H9 (cell line): ENCODE results near the gene STXBP6. TPM values are rescaled to one million over a fixed set of nuclear protein-coding genes. Genes with fewer than 3 reads are reported as not detected.

Source experiments
- DNase-seq: peaks from one replicate; pipeline ENCODE4 v3.0.0-alpha.2; 2017
- H2AFZ ChIP-seq: one replicate; pipeline ENCODE4 v1.6.1; 2013; ENCODE audit warnings: mild to moderate bottlenecking, low read length, control low read depth, moderate library complexity
- H2AK5ac ChIP-seq: 2 replicates; pipeline ENCODE4 v1.6.1; 2013; ENCODE audit warnings: low read length, control low read depth, mixed read lengths; ENCODE audit not compliant: insufficient read length
- H2BK120ac ChIP-seq: one replicate; pipeline ENCODE4 v1.6.1; 2013; ENCODE audit warnings: low read depth, mild to moderate bottlenecking, low read length, control low read depth, inconsistent platforms; ENCODE audit not compliant: poor library complexity, severe bottlenecking
- H2BK12ac ChIP-seq: 2 replicates; pipeline ENCODE4 v1.6.1; 2013; ENCODE audit warnings: low read length, control low read depth, mixed read lengths, low read depth; ENCODE audit not compliant: insufficient read length
- H2BK15ac ChIP-seq: 2 replicates; pipeline ENCODE4 v1.6.1; 2013; ENCODE audit warnings: low read depth, low read length, control low read depth
- H2BK20ac ChIP-seq: one replicate; pipeline ENCODE4 v1.6.1; 2013; ENCODE audit warnings: low read depth, mild to moderate bottlenecking, low read length, control low read depth, inconsistent platforms; ENCODE audit not compliant: poor library complexity, severe bottlenecking
- H2BK5ac ChIP-seq: 2 replicates; pipeline ENCODE4 v1.6.1; 2013; ENCODE audit warnings: low read length, control low read depth, mixed read lengths; ENCODE audit not compliant: insufficient read length
- H3K14ac ChIP-seq: 2 replicates; pipeline ENCODE4 v1.6.1; 2013; ENCODE audit warnings: low read length, control low read depth; ENCODE audit not compliant: insufficient read depth
- H3K18ac ChIP-seq: 2 replicates; pipeline ENCODE4 v1.6.1; 2013; ENCODE audit warnings: low read depth, mild to moderate bottlenecking, mixed read lengths, low read length, control low read depth; ENCODE audit not compliant: insufficient read length
- H3K23ac ChIP-seq: 2 replicates; pipeline ENCODE4 v1.6.1; 2013; ENCODE audit warnings: low read length, control low read depth, mixed read lengths, low read depth; ENCODE audit not compliant: insufficient read length
- H3K23me2 ChIP-seq: 2 replicates; pipeline ENCODE4 v1.6.1; 2013; ENCODE audit warnings: low read depth, mild to moderate bottlenecking, mixed read lengths, low read length, control low read depth; ENCODE audit not compliant: insufficient read length, poor library complexity, severe bottlenecking
- H3K27ac ChIP-seq: 2 replicates; pipeline ENCODE4 v1.5.1; 2013; ENCODE audit warnings: low read length, control low read depth, mixed read lengths, low read depth; ENCODE audit not compliant: insufficient read length
- H3K27me3 ChIP-seq: 2 replicates; pipeline ENCODE4 v1.6.1; 2013; ENCODE audit warnings: low read length, control low read depth, inconsistent platforms; ENCODE audit not compliant: insufficient read depth
- H3K4ac ChIP-seq: 2 replicates; pipeline ENCODE4 v1.6.1; 2013; ENCODE audit warnings: low read depth, mild to moderate bottlenecking, control low read depth, inconsistent platforms, low read length, moderate library complexity
- H3K4me1 ChIP-seq: 2 replicates; pipeline ENCODE4 v1.6.1; 2013; ENCODE audit warnings: low read length, control low read depth, inconsistent platforms; ENCODE audit not compliant: insufficient read depth
- H3K4me2 ChIP-seq: 2 replicates; pipeline ENCODE4 v1.6.1; 2013; ENCODE audit warnings: low read length, control low read depth, mixed read lengths; ENCODE audit not compliant: insufficient read length, insufficient read depth
- H3K56ac ChIP-seq: 2 replicates; pipeline ENCODE4 v1.6.1; 2013; ENCODE audit warnings: low read depth, mild to moderate bottlenecking, mixed read lengths, low read length, control low read depth; ENCODE audit not compliant: insufficient read length
- H3K79me1 ChIP-seq: 2 replicates; pipeline ENCODE4 v1.6.1; 2013; ENCODE audit warnings: low read depth, mild to moderate bottlenecking, moderate library complexity, low read length, control low read depth, inconsistent platforms; ENCODE audit not compliant: insufficient read depth, poor library complexity, severe bottlenecking
- H3K79me2 ChIP-seq: 2 replicates; pipeline ENCODE4 v1.6.1; 2013; ENCODE audit warnings: low read length, control low read depth, inconsistent platforms; ENCODE audit not compliant: insufficient read depth
- H3K9ac ChIP-seq: 2 replicates; pipeline ENCODE4 v1.6.1; 2013; ENCODE audit warnings: low read length, control low read depth, mixed read lengths; ENCODE audit not compliant: insufficient read length; ENCODE audit errors: extremely low read depth
- H3K9me3 ChIP-seq: one replicate; pipeline ENCODE4 v1.6.1; 2013; ENCODE audit warnings: low read depth, low read length, inconsistent platforms; ENCODE audit not compliant: control insufficient read depth
- H3T11ph ChIP-seq: one replicate; pipeline ENCODE4 v1.6.1; 2013; ENCODE audit warnings: mild to moderate bottlenecking, low read length, control low read depth, inconsistent platforms
- H4K20me1 ChIP-seq: one replicate; pipeline ENCODE4 v1.6.1; 2013; ENCODE audit not compliant: control insufficient read depth, insufficient read length, insufficient read depth
- H4K5ac ChIP-seq: 2 replicates; pipeline ENCODE4 v1.6.1; 2013; ENCODE audit warnings: low read depth, mild to moderate bottlenecking, mixed read lengths, low read length, control low read depth; ENCODE audit not compliant: insufficient read length
- H4K8ac ChIP-seq: replicated peaks from 2 replicates; pipeline ENCODE4 v1.6.1; 2013; ENCODE audit warnings: low read length, control low read depth, mixed read lengths, low read depth; ENCODE audit not compliant: insufficient read length
- H4K91ac ChIP-seq: 2 replicates; pipeline ENCODE4 v1.6.1; 2013; ENCODE audit warnings: low read depth, mild to moderate bottlenecking, moderate library complexity, mixed read lengths, low read length, control low read depth; ENCODE audit not compliant: insufficient read length
- H3K27ac Mint-ChIP-seq, 3 experiments: 2 replicates in 2 of 3; 3 replicates in 1 of 3; pipeline ENCODE4 v1.8.0; 2020 to 2021; ENCODE audit warnings: mixed read lengths in 3 of 3, mild to moderate bottlenecking in 1 of 3, moderate library complexity in 1 of 3
- H3K27me3 Mint-ChIP-seq: 2 replicates; pipeline ENCODE4 v1.8.0; 2021; ENCODE audit warnings: low read depth, mild to moderate bottlenecking, moderate library complexity, mixed read lengths
- H3K36me3 Mint-ChIP-seq, 3 experiments: 2 replicates in 2 of 3; 3 replicates in 1 of 3; pipeline ENCODE4 v1.8.0; 2020 to 2021; ENCODE audit warnings: low read depth in 3 of 3, mixed read lengths in 3 of 3; ENCODE audit not compliant: insufficient read depth in 1 of 3
- H3K4me1 Mint-ChIP-seq, 2 experiments: 2 replicates each; pipeline ENCODE4 v1.8.0; 2020; ENCODE audit warnings: mixed read lengths in 2 of 2
- H3K4me3 Mint-ChIP-seq, 2 experiments: 2 replicates in 1 of 2; 3 replicates in 1 of 2; pipeline ENCODE4 v1.8.0; 2020 to 2021; ENCODE audit warnings: mild to moderate bottlenecking in 2 of 2, mixed read lengths in 2 of 2, moderate library complexity in 1 of 2
- H3K9me3 Mint-ChIP-seq, 2 experiments: 2 replicates in 1 of 2; 3 replicates in 1 of 2; pipeline ENCODE4 v1.8.0; 2020; ENCODE audit warnings: mild to moderate bottlenecking in 2 of 2, mixed read lengths in 2 of 2, moderate library complexity in 1 of 2
- WGBS: extraction: QIAGEN DNeasy Blood & Tissue Kit; methylation state at CpG from one replicate; pipeline ENCODE4 v1.1.7; 2013; ENCODE audit warnings: missing lambda C conversion rate, low lambda C conversion rate, mixed read lengths; ENCODE audit not compliant: insufficient read length; ENCODE audit errors: extremely low coverage; 5-methylcytosine and 5-hydroxymethylcytosine counted together
- total RNA-seq: library from RNA; stranded (reverse); gene quantifications from 2 replicates; pipeline ENCODE4 v1.2.1, GENCODE V29; 2021
- TF ChIP-seq, protein P1 (sequence below): fragments of 200-600 bp; sonication (generic); conservative IDR thresholded peaks from 3 replicates; pipeline ENCODE4 v1.8.0; 2021; ENCODE audit warnings: antibody characterized with exemption, mild to moderate bottlenecking

STXBP6 gene
- total RNA-seq, 1 experiment from 2014 or later = 3.6 TPM

DNA sequence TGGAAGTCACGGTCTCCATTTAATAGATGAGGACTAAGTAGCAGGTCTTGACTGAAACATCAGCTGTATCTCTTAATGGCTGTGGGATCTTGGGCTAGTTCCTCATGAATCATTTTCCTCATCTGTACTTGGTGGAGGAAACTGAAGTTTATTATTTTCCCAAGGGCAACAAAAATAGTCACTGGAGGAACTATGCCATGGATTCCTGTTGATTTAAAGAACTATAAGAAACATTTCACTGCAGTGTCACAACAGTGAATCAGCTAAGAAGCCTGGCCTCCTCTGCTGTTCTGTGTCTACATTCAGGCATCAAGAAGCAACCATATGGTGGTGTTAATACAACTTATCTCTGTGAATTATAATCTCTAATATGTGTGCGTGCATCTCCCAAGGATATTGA lies 200.5 kb downstream of the STXBP6 start:
- H3K14ac ChIP-seq = no peak overlapping the region
- H2BK15ac ChIP-seq = no peak overlapping the region
- H3K9me3 ChIP-seq = no peaks in the 10 kb centered on the region
- no peak overlapping the region for H3K4ac ChIP-seq
- H3K23me2 ChIP-seq = no peaks in the 10 kb centered on the region
- no peak overlapping the region for H2AFZ ChIP-seq
- no peak overlapping the region for H3T11ph ChIP-seq
- H3K79me2 ChIP-seq = no peaks in the 10 kb centered on the region
- Mint-ChIP-seq H3K27me3 (no peaks in the 10 kb centered on the region), H3K36me3 (no peaks in the 10 kb centered on the region), H3K27ac (no peak overlapping the region), H3K4me1 (peaks cover 36 to 37% of the 10 kb centered on the region in 2 experiments), H3K4me3 (no peak overlapping the region), H3K9me3 (no peaks in the 10 kb centered on the region)
- H2BK20ac ChIP-seq = no peak overlapping the region
- H2BK12ac ChIP-seq = no peak overlapping the region
- TF ChIP-seq, protein P1, sequence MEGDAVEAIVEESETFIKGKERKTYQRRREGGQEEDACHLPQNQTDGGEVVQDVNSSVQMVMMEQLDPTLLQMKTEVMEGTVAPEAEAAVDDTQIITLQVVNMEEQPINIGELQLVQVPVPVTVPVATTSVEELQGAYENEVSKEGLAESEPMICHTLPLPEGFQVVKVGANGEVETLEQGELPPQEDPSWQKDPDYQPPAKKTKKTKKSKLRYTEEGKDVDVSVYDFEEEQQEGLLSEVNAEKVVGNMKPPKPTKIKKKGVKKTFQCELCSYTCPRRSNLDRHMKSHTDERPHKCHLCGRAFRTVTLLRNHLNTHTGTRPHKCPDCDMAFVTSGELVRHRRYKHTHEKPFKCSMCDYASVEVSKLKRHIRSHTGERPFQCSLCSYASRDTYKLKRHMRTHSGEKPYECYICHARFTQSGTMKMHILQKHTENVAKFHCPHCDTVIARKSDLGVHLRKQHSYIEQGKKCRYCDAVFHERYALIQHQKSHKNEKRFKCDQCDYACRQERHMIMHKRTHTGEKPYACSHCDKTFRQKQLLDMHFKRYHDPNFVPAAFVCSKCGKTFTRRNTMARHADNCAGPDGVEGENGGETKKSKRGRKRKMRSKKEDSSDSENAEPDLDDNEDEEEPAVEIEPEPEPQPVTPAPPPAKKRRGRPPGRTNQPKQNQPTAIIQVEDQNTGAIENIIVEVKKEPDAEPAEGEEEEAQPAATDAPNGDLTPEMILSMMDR = no peak
- H2BK120ac ChIP-seq = no peak overlapping the region
- H3K27ac ChIP-seq = no peak overlapping the region
- H4K91ac ChIP-seq = no peak overlapping the region
- no peak overlapping the region for H3K23ac ChIP-seq
- no peak overlapping the region for H2BK5ac ChIP-seq
- no peaks in the 10 kb centered on the region for H4K20me1 ChIP-seq
- no peak overlapping the region for H2AK5ac ChIP-seq
- H3K79me1 ChIP-seq = no peaks in the 10 kb centered on the region
- no peak overlapping the region for H3K9ac ChIP-seq
- no peak overlapping the region for H3K4me2 ChIP-seq
- H3K27me3 ChIP-seq = no peaks in the 10 kb centered on the region
- no peak overlapping the region for H4K5ac ChIP-seq
- no peak for DNase-seq
- no peak overlapping the region for H3K56ac ChIP-seq
- peaks cover 6% of the 10 kb centered on the region; the same call in 1 of the 2 replicates for H3K4me1 ChIP-seq
- WGBS = no CpG with 5 or more reads among the region's 2 CpGs
- H3K18ac ChIP-seq = no peak overlapping the region
- H4K8ac ChIP-seq = no peak overlapping the region
